HEK293T (cell line): ENCODE measurements around the gene NGEF.

Source experiments
- ARNT ChIP-seq: fragments of 450-650 bp; IDR thresholded peaks from 2 replicates; pipeline ENCODE4 v1.6.1; 2017; ENCODE audit warnings: mild to moderate bottlenecking
- BHLHE40 ChIP-seq: fragments of 450-650 bp; IDR thresholded peaks from 2 replicates; pipeline ENCODE4 v1.6.1; 2016; ENCODE audit warnings: mild to moderate bottlenecking, moderate library complexity, borderline replicate concordance
- CTBP1 ChIP-seq: fragments of 450-650 bp; IDR thresholded peaks from 2 replicates; pipeline ENCODE4 v1.6.1; 2016; ENCODE audit warnings: borderline replicate concordance
- ELF4 ChIP-seq: fragments of 450-650 bp; IDR thresholded peaks from 2 replicates; pipeline ENCODE4 v1.6.1; 2017; ENCODE audit warnings: antibody characterized with exemption
- FOXA1 ChIP-seq: fragments of 450-650 bp; IDR thresholded peaks from 2 replicates; pipeline ENCODE4 v1.6.1; 2016; ENCODE audit warnings: mild to moderate bottlenecking
- FOXK2 ChIP-seq: fragments of 450-650 bp; IDR thresholded peaks from 2 replicates; pipeline ENCODE4 v1.6.1; 2016; ENCODE audit warnings: mild to moderate bottlenecking
- HDGF ChIP-seq: fragments of 450-650 bp; IDR thresholded peaks from 2 replicates; pipeline ENCODE4 v1.6.1; 2017; ENCODE audit warnings: antibody characterized with exemption, borderline replicate concordance
- PKNOX1 ChIP-seq: fragments of 450-650 bp; IDR thresholded peaks from 2 replicates; pipeline ENCODE4 v1.6.1; 2016
- TARDBP ChIP-seq: fragments of 450-650 bp; IDR thresholded peaks from 2 replicates; pipeline ENCODE4 v1.6.1; 2016

DNA sequence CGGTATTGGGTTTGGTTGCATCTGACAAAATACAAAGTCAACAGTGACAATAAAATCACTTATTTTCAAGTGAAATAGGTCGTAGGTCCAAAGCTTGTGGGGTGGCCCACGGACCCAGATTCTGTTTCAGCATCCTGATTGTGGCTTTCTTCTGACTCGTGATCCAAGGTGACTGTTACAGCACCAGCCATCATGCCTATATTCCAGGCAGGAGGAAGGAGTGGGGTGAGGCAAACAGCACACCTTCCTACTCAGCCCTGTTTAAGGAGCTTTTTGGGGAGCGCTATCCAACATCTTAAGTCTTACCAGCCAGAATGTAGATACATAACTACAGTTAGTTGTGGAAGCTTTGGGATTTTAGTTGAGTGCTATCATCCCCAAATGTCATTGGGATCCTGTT lies 151.7 kb downstream of the NGEF start:
- TF ChIP-seq ARNT (no peak), TARDBP (no peak), CTBP1 (no peak), ELF4 (no peak), PKNOX1 (no peak), FOXA1 (no peak), BHLHE40 (no peak), FOXK2 (no peak), HDGF (no peak)
